ENCODE data around the gene SPOUT1.

Gene SPOUT1

DNA sequence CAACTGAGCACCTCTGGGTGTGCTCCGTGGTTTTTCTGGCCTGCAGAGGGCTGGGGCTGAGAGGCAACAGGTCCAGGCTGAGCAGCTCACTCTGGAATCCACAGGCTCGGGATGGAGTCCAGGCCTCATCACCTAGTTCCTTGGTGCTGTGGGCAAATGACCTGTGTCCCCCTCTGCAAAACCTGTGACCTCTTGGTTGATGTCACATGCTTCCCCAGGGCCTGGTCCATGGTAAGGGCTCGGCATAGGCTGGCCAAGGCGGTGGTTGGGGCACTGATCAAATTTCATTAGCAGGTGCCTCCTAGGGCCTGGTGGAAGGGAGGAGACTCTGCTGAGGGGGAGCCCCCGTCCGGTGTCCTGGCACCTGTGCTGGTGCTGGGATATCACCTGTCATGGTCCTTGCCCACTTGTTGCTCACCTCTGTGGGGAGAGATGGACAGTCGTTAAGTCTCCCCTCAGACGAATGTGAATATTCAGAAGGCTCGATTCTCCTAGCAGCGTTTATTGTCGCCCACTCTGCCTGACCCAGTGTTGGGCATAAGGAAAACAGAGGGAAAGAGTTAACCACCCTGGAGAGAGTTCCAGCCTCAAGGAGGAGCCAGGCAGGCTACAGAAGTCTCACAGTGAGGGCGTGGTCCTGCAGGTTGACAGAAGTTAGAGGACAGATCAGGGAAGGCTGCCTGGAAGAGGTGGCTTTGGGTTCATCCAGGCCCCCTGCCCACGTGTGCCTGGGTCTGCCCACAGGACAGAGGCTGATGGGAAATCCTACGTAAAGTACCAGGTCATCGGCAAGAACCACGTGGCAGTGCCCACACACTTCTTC is 7.8 kb downstream of the SPOUT1 start:
- peaks cover 3% of the 10 kb centered on the region; the same call in 1 of the 2 replicates for H3K4me1 ChIP-seq (ENCODE audit: insufficient read depth, low read length)
- WGBS, result 90% methylated on average over 16 of the region's 16 CpGs
- peaks cover 60% of the 10 kb centered on the region for H3K36me3 ChIP-seq (ENCODE audit: insufficient read depth, low read length)
- H3K27ac ChIP-seq (ENCODE audit: low read depth, low read length), result no peak overlapping the region
- H3K27me3 ChIP-seq (ENCODE audit: insufficient read depth, low read length), result no peaks in the 10 kb centered on the region
- H3K9ac ChIP-seq (ENCODE audit: low read depth, low read length), result no peak overlapping the region
- no peaks in the 10 kb centered on the region for H3K9me3 ChIP-seq (ENCODE audit: insufficient read depth, low read depth, low read length)
- no peak overlapping the region for H3K4me3 ChIP-seq (ENCODE audit: low read length)

DNA sequence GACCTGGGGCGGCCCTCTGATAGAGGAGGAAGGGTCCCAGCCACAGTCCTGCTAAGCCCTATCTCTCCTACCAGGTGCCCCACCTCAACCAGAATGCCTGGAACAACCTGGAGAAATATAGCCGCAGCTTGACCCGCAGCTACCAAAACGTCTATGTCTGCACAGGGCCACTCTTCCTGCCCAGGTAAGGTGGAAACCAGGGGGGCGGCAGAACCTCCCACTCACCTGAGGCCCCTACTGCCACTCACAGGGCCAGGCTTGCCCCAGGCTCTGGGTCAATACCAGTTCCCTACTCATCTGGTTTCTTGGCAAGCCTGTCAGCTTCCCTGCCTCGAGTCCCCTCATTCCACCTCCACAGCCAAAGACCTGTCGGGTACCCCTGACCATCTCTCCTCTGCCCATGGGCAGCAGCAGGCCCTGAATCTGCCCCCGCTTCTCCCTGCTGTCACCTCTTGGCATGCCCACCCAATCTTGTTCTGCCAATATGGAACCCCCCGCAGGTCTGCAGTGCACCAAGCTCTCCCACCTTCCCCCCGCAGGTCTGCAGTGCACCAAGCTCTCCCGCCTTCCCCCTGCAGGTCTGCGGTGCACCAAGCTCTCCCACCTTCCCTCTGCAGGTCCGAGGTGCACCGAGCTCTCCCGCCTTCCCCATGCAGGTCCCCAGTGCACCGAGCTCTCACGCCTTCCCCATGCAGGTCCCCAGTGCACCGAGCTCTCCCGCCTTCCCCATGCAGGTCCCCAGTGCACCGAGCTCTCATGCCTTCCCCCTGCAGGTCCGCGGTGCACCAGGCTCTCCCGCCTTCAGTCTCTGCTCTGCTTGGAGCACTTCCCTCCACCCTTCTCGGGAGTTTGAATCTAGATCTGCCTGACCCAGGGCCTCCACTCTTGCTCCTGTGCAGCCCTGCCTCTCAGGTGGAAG is 8.7 kb downstream of the SPOUT1 start:
- peaks cover 51% of the 10 kb centered on the region for H3K36me3 ChIP-seq (ENCODE audit: insufficient read depth, low read length)
- H3K9ac ChIP-seq (ENCODE audit: low read depth, low read length), result no peak overlapping the region
- H3K4me3 ChIP-seq (ENCODE audit: low read length), result no peak overlapping the region
- H3K4me1 ChIP-seq (ENCODE audit: insufficient read depth, low read length), result peaks cover 3% of the 10 kb centered on the region; the same call in 1 of the 2 replicates
- WGBS, result 89% methylated on average over 24 of the region's 24 CpGs
- H3K27me3 ChIP-seq (ENCODE audit: insufficient read depth, low read length), result no peaks in the 10 kb centered on the region
- no peaks in the 10 kb centered on the region for H3K9me3 ChIP-seq (ENCODE audit: insufficient read depth, low read depth, low read length)
- no peak overlapping the region for H3K27ac ChIP-seq (ENCODE audit: low read depth, low read length)

DNA sequence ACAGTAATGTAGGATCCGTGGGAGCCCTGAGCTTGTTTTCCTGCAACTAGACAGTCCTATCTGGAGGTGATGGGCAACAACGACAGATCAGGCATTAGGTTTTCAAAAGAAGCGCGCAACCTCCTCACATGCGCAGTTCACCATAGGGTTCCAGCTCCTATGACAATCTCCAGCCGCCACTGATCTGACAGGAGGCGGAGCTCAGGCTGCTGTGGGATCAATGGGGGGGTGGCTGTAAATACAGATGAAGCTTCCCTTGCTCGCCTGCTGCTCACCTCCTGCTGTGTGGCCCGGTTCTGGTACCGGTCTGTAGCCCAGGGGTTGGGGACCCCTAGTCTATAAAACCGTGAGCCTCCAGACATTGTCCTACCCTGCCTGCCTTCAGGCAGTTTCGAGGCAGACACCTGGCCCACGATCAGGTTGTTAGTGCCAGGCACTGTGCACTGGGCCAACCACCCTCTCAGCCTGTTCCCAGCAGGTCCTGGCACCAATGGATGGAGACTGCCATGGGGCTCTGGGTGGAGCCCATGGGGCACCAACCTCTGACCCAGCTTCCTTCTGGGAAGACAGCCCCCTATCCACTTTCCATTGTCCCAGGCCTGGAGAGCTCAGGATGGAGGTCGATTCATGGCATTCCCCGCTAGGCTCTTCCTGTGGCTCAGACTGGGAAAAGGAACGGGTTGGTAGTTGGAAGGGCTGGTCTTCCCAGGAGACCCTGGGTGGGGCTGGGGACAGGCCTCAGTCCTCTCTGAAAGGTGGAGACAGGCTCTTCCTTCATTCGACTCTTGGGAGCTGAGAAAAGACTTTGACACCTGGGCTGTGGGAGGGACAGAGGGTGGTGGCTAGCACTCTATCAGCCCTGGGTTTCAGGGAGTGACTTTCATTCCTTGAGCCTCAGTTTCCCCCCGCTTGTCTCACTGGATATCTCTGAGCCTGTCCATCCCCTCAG is 9.6 kb downstream of the SPOUT1 start:
- peak overlapping the region; percentile 63 for H3K4me3 ChIP-seq (ENCODE audit: low read length)
- peaks cover 42% of the 10 kb centered on the region for H3K36me3 ChIP-seq (ENCODE audit: insufficient read depth, low read length)
- H3K4me1 ChIP-seq (ENCODE audit: insufficient read depth, low read length), result peaks cover 3% of the 10 kb centered on the region; the same call in 1 of the 2 replicates
- H3K9ac ChIP-seq (ENCODE audit: low read depth, low read length), result no peak overlapping the region
- no peaks in the 10 kb centered on the region for H3K9me3 ChIP-seq (ENCODE audit: insufficient read depth, low read depth, low read length)
- 74% methylated on average over 18 of the region's 18 CpGs for WGBS
- H3K27me3 ChIP-seq (ENCODE audit: insufficient read depth, low read length), result no peaks in the 10 kb centered on the region
- no peak overlapping the region for H3K27ac ChIP-seq (ENCODE audit: low read depth, low read length)

DNA sequence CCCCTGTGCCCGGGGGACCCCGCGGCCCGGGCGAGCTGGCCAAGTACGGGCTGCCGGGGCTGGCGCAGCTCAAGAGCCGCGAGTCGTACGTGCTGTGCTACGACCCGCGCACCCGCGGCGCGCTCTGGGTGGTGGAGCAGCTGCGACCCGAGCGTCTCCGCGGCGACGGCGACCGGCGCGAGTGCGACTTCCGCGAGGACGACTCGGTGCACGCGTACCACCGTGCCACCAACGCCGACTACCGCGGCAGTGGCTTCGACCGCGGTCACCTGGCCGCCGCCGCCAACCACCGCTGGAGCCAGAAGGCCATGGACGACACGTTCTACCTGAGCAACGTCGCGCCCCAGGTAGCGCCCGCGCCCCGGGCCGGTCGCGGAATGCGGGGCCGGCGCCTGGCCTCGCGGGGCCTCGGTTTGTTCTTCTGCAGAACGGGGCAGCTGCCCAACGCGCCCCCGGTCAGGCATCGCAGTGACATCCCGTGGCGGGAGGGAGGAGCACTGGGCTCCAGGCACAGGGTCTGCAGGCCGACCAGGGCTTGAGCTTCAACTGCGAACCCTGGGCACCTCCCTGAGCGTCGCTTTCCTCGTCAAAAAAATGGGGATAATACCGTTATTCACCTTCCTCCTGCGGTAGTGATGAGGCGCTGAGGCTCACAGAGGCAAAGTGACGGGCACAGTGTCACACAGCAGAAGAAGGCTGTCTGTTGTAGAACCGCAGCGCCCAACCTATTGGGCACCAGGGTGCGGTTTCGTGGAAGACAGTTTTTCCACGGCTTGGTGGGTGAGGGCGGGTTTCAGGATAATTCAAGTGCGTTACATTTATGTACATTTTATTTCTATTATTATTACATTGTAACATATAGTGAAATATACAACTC is 10.5 kb downstream of the SPOUT1 start:
- peaks cover 3% of the 10 kb centered on the region; the same call in 1 of the 2 replicates for H3K4me1 ChIP-seq (ENCODE audit: insufficient read depth, low read length)
- peaks cover 33% of the 10 kb centered on the region for H3K36me3 ChIP-seq (ENCODE audit: insufficient read depth, low read length)
- H3K27ac ChIP-seq (ENCODE audit: low read depth, low read length), result no peak overlapping the region
- no peaks in the 10 kb centered on the region for H3K27me3 ChIP-seq (ENCODE audit: insufficient read depth, low read length)
- peak overlapping the region; percentile 67 for H3K9ac ChIP-seq (ENCODE audit: low read depth, low read length)
- no peaks in the 10 kb centered on the region for H3K9me3 ChIP-seq (ENCODE audit: insufficient read depth, low read depth, low read length)
- 8% methylated on average over 88 of the region's 90 CpGs for WGBS
- peak overlapping the region; percentile 63 for H3K4me3 ChIP-seq (ENCODE audit: low read length)

DNA sequence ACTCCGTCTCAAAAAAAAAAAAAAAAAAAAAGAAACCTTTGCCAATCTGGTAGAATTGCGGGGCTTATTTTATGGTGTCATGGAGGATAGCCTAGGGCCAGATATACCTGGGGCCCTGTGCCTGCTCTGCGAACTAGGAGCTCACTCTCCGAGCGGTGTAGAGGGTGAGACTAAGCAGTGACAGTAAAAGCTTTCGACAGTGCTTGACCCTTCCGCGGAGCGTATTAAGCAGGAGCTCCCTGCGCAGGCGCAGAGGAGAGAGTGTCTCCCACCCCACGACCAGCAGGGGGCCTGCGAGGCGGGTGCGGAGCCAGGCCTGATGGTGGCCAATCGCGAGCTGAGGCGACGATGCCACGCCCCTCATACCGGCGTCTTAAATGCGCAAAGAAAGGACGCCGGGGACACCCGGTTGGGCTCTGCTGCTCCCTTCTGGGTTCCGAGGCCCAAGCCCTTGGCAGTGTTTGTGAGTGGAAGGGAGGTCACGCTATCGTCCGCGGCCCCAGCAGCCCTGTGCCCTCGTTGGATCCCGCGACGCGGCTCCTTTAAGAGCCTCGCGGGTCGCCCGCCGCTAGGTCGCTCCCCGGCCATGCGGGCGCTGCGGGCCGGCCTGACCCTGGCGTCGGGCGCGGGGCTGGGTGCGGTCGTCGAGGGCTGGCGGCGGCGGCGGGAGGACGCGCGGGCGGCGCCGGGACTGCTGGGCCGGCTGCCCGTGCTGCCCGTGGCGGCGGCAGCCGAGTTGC is 11.3 kb downstream of the SPOUT1 start, which contains the start of gene ENDOG:
Gene ENDOG, plus strand, starts transcription at position 402 of the 740 bp plus-strand sequence. Its CDS starts 185 bp downstream, at position 587.
- Histone ChIP-seq H3K27ac (ENCODE audit: low read depth, low read length) (peak within 1 kb of the TSS; percentile 58; the same call in 1 of the 2 replicates), H3K27me3 (ENCODE audit: insufficient read depth, low read length) (no peaks in the 10 kb centered on the region), H3K4me1 (ENCODE audit: insufficient read depth, low read length) (peaks cover 3% of the 10 kb centered on the region; the same call in 1 of the 2 replicates), H3K9me3 (ENCODE audit: insufficient read depth, low read depth, low read length) (no peaks in the 10 kb centered on the region), H3K4me3 (ENCODE audit: low read length) (peak within 1 kb of the TSS; percentile 63), H3K9ac (ENCODE audit: low read depth, low read length) (peak within 1 kb of the TSS; percentile 67), H3K36me3 (ENCODE audit: insufficient read depth, low read length) (peaks cover 25% of the 10 kb centered on the region)
- 2% methylated on average over 70 of the region's 70 CpGs for WGBS

DNA sequence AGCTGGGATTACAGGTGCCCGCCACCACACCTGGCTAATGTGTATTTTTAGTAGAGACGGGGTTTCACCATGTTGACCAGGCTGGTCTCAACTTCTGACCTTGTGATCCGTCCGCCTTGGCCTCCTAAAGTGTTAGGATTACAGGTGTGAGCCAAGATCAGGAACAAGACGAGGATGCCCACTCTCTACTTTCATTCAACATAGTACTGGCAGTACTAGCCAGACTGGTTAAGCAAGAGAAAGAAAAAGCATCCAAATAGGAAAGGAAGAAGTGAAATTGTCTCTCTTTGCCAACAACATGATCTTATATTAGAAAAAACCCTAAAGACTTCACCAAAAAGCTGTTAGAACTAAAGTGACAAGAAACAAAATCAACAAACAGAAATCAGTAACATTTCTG is 18.7 kb downstream of the SPOUT1 start:
- Histone ChIP-seq H3K9me3 (ENCODE audit: insufficient read depth, low read depth, low read length) (no peaks in the 10 kb centered on the region), H3K4me3 (ENCODE audit: low read length) (no peak overlapping the region), H3K36me3 (ENCODE audit: insufficient read depth, low read length) (peaks cover 22% of the 10 kb centered on the region), H3K9ac (ENCODE audit: low read depth, low read length) (no peak overlapping the region), H3K27me3 (ENCODE audit: insufficient read depth, low read length) (no peaks in the 10 kb centered on the region), H3K4me1 (ENCODE audit: insufficient read depth, low read length) (no peaks in the 10 kb centered on the region), H3K27ac (ENCODE audit: low read depth, low read length) (no peak overlapping the region)
- WGBS, result 82% methylated on average over 4 of the region's 5 CpGs

DNA sequence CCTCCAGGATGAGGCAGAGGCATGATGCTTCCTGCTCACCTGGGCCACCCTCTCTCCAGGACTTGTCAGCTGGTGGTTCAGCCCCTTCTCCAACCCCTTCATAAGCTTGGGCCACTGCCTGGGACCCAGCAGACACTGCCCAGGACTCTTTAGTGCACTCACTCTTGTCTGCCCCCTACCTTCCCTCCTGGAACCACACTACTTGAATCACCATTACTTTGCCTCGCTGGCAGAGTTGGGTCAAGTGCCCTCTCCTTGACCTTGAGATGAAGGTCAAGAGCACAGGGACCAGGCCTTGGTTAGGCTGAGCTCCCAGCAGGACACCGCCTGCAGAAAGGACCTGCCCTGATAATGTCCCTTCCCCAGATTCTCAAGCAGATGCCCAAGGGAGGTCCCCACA is 19.8 kb downstream of the SPOUT1 start:
- WGBS, result 86% methylated on average over 2 of the region's 2 CpGs
- Histone ChIP-seq H3K9me3 (ENCODE audit: insufficient read depth, low read depth, low read length) (no peaks in the 10 kb centered on the region), H3K4me1 (ENCODE audit: insufficient read depth, low read length) (no peaks in the 10 kb centered on the region), H3K27ac (ENCODE audit: low read depth, low read length) (no peak overlapping the region), H3K27me3 (ENCODE audit: insufficient read depth, low read length) (no peaks in the 10 kb centered on the region), H3K9ac (ENCODE audit: low read depth, low read length) (no peak overlapping the region), H3K36me3 (ENCODE audit: insufficient read depth, low read length) (peaks cover 29% of the 10 kb centered on the region), H3K4me3 (ENCODE audit: low read length) (no peak overlapping the region)

DNA sequence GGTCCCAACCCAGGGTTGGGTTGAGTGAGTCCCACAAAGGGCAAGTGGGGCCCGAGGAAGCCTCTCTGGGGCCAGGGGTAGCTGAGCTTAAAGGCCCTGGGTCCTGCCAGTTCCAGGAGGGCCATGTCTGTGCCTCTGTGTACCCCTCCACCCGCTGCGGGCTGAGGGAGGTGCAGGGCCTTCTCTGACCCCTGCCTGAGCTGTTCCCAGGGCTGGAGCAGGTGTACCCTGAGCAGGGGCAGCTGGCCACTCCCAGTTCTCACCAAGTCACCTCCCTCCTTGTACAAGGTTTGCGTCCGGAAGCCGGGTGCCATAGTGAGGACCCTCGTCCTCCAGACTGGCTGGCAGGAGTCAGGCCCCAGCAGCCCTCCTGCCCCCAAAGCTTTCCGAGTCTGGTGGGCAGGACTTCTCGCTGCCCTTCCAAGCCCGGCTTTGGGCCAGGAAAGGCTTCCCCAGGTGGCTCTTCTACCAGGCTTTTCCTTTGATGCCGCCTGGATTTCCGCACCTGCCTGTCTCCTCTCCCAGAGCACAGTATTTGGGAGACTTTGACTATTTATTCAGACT is 20.5 kb downstream of the SPOUT1 start:
- Histone ChIP-seq H3K9me3 (ENCODE audit: insufficient read depth, low read depth, low read length) (no peaks in the 10 kb centered on the region), H3K27me3 (ENCODE audit: insufficient read depth, low read length) (no peaks in the 10 kb centered on the region), H3K27ac (ENCODE audit: low read depth, low read length) (no peak overlapping the region), H3K4me3 (ENCODE audit: low read length) (no peak overlapping the region), H3K4me1 (ENCODE audit: insufficient read depth, low read length) (no peaks in the 10 kb centered on the region), H3K9ac (ENCODE audit: low read depth, low read length) (no peak overlapping the region), H3K36me3 (ENCODE audit: insufficient read depth, low read length) (peaks cover 31% of the 10 kb centered on the region)
- 96% methylated on average over 12 of the region's 12 CpGs for WGBS

DNA sequence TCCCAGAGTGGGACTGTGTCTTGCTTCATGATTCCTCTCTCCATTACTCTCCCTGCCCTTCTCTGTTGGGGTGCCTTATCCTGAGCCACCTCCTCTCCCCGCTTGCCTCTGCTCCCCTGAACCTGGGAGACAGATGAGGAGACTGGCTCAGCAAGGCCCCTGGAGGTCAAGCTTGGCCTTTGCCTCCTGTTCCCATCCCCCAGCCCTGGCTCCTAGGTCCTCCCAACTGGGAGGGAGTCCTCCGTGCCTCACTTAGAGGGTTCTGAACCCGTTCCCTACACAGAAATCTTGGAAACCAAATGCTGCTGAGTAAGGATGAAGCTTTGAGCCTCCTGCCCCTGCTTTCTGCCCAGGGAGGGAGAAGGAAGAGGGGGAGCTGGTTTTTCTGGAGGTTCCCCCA is 21.1 kb downstream of the SPOUT1 start:
- H3K27me3 ChIP-seq (ENCODE audit: insufficient read depth, low read length), result no peaks in the 10 kb centered on the region
- no peak overlapping the region for H3K9ac ChIP-seq (ENCODE audit: low read depth, low read length)
- WGBS, result 95% methylated on average over 3 of the region's 3 CpGs
- peaks cover 36% of the 10 kb centered on the region for H3K36me3 ChIP-seq (ENCODE audit: insufficient read depth, low read length)
- no peaks in the 10 kb centered on the region for H3K4me1 ChIP-seq (ENCODE audit: insufficient read depth, low read length)
- no peak overlapping the region for H3K4me3 ChIP-seq (ENCODE audit: low read length)
- no peaks in the 10 kb centered on the region for H3K9me3 ChIP-seq (ENCODE audit: insufficient read depth, low read depth, low read length)
- H3K27ac ChIP-seq (ENCODE audit: low read depth, low read length), result no peak overlapping the region
